Umbilical cord (tissue), 2 donors: Measurements from ENCODE around the gene DSCAM. TPM values are rescaled to one million over a fixed set of nuclear protein-coding genes. Genes with fewer than 3 reads are reported as not detected.

Experiments
- DNase-seq: peaks from one replicate; pipeline ENCODE4 v3.0.0-alpha.2; 2015; ENCODE audit warnings: low spot score
- total RNA-seq: library from RNA; depleted of rRNA; stranded (reverse); fragments of >200 nt; gene quantifications from one replicate; pipeline ENCODE4 v1.2.3, GENCODE V29; 2014; ENCODE audit warnings: low replicate concordance; ENCODE audit not compliant: insufficient read depth

DSCAM gene
- total RNA-seq, 1 donor from 2014 or later, result 0.24 TPM

DNA sequence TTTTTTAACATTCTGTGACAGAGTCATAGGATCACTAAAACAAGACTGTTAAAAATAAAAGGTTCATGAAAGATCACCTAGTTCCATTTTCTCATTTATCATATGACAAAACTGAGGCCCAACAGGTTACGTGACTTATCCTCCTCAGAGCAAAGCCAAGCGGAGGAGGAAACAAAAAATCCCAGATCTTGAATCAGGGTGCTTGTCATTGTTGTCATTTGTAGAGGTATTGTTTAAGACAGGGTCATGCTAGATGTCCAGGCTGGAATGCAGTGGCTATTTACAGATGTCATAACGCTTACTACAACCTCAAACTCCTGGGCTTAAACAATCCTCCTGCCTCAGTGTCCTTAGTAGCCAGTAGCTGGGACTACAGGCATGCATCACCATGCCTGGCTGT is 293.2 kb downstream of the DSCAM start:
- DNase-seq, result no peak

DNA sequence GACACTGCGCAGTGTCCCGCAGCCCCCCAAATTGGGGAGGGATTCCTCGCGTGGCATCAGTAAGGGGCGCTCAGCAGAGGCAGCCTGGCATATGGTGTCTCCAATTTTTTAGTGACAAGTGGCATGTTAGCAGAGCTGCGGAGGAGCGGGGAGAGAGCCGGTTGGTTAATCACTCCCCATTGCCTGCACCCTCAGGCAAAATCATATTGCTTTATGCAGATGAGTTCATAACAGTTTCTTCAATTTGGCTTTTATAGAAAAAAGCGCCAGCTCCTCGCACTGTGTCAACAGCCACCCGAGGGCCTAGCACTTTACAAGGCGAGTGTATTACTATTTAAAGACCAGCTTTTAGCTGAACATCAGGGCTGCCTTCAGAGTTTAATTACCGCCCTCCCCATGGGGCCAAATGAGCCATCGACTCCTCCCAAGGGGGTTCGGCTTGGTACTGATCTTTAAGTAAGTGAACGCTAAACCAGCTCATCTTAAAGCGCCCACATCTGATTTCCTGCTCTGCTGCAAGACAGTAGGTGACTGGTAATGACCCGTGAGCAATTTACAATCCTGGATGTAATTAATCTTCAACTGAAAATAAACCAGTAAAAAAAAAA is 298.9 kb downstream of the DSCAM start:
- DNase-seq, result no peak

DNA sequence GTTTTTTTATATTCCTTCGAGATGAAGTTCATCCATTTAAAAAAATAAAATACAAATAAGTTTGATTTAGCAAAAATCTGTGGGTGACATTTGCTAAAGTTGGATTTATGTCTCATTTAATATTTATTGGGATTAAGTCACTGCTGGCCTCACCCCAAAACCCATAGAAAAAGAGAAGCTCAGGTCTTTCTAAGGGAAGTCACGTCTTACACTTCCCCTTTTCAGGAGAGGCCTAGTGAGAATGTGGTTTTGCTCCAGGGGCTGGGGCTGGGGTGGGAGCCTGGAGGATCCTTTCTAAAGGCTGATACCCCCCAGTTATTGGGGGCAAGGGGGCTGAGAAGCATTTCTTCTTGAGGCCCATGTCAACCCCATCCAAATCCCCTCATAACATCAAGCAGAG is 300.3 kb downstream of the DSCAM start:
- no peak for DNase-seq

DNA sequence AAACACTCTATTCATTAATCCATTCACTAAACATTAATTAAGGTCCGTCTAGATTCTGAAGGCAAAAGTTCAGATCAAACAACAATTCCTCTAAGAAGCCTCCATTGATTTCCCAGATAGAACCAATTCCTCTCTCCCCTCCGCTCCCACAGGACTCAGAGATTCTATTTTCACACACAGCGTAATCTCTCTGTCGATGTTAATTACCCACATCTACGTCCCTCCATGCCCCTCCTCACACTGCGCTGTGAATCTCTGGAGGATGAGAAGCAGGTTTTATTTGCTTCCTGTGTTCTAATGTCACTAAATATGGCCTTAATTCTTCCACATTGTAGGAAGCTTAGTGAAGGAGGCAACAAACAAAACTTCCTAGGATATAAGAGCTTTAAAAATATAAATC is 306.7 kb downstream of the DSCAM start:
- DNase-seq, result no peak

DNA sequence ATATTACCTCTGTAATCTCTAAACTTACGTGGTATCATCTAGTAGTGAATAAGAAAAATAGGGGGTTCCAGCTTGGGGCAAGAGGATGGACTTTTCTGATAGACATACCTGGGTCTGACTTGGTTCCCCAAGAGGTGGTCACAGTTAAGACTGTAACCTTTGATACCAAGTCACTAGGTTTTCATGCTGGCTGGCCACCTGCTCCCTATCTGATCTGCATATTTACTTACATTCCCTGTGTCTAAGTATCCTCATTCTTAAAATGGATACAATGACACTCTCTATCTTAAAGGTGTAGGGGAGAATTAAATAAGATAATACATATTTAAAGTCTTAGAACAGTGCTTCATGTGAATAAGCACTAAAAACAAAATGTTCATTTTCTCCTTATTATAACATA is 312.1 kb downstream of the DSCAM start:
- no peak for DNase-seq

DNA sequence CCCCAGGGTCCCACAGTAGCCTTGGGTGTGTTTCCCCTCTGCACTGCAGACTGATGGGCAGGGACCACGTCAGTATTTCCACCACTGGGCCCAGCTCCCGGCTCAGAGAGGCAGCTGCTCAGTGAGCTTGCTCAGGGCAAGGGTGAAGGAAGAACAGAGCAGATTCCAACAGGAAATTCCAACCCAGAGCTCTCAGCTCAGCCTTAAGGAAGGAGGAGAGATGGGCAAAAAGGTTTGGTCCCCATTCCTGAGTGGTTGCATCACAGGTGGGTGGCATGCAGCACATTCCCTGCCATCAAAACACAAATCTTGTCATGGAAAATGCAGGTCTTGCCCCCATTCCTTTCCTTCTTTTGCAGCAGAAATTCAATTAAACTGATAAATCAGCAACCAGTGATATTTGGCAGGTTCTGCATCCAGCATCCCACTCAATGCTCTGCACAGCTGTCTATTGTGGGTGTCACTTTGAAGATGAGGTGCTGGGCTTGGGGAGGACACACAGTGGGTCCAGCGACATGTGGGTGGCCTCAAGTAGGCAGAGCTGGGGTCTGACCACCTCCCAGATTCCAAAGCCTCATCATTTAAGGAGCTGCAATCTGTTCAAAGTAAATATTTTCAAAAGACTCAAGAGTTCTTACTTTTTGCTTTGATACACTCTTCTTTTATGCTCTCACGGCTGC is 315.4 kb downstream of the DSCAM start:
- DNase-seq, result peak; percentile 44

DNA sequence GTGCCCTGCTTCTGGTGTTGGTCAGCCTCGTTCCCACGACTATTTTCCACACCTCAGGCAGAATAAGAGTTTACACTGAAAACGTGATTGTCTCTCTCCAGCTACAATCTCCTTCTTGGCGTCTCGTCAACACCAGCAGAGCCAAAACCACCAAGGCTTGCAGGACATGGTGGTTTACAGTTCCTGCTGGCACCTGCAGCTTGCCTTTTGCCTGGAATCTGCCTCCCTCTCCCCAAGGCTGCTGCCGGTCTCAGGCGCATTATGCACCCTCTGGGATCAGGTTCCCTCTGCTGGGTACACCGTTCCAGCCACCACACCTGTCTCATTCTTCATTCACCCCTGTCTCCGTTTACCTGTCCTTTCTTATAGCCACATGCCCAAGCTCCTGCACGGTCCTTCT is 315.9 kb downstream of the DSCAM start:
- no peak for DNase-seq

DNA sequence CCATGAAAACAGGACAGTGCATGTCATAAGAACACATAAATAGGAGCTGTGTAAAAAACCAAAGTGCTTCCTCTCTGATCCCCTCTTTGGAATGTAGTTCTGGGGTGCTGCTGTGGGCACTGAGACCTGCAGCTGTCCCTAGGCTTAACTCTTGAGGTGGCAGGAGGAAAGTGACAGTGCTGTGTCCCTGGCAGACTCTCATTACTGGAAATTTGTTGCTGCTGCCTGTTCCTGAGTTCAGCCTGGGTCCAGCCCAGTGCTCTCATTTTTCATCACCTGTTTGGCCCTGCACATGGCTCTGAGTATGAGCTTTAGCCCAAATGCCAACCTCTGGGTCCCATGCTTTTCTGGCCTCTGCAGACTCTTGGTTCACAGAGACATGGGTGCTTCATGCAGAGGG is 329.3 kb downstream of the DSCAM start:
- DNase-seq, result no peak

DNA sequence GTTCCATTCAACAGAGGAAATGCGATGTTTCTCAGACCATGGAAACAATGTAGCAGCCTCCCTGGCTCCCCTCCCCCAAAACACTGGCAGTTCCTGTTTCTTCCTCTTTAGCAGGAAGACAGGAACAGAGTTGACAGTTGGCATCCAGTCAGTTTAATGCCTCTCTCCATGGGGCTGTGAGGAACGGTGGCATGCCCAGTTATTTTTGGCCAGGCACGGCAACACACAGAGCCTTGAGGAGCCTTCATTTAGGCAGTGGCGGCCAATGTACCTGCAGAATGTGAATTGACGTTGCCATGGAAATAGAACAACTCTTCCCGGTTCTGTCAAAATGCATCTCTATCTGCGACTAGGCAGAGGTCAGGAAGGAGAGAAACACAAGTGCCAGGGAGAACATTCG is 330.6 kb downstream of the DSCAM start:
- peak; percentile 50 for DNase-seq

DNA sequence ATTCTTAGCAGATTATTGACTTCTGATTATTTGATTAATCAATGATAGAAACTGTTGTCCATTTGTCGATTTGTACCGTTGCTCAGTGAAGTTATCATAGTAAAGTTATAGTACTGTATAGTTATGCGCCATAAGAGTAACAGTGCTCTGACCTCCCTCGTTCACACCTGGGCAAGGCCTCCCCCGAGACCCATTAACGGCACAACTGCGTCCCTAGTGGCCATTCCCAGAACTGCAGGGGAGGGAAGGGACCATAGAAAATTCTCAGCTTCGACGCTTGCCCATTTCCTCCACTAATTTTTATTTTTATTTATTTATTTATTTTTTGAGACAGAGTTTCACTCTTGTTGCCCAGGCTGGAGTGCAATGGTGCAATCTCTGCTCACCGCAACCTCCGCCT is 334.4 kb downstream of the DSCAM start:
- DNase-seq, result no peak

DNA sequence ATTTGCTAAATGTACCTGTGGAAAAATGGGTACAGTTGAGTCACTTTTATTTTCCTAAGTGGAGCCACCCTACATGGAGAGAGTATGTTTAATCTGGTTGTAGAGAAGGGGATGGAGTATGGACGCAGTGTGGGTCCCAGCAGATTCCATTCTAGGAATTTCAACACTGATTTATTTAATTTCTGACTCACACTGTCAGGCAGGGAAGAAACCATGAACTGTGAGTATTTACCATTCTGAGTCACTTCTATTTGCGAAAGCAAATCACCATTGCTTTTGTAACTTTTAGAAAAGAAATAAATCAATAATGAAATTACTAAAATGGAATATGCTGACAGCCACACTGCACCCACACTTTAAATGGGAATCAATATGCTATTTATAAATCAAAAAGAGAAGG is 339.0 kb downstream of the DSCAM start:
- DNase-seq, result no peak

DNA sequence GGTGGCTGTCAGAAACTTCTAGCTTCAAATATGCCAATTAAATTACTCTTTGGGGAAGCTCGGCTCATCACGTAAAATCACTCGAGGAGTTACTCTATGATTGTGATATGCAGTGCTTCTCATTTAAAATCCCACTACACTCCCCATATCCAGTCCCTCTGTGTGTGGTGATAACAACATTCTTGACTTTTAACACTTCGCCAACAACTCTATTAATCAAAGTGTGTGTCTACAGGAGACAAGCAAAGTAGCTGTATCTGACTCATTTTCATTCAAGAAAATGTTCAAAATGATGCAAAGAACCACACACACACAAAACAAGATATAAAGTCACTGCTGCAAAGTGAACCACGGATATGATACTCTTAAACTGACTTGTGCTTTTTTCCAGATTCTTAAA is 341.3 kb downstream of the DSCAM start:
- peak; percentile 38 for DNase-seq

DNA sequence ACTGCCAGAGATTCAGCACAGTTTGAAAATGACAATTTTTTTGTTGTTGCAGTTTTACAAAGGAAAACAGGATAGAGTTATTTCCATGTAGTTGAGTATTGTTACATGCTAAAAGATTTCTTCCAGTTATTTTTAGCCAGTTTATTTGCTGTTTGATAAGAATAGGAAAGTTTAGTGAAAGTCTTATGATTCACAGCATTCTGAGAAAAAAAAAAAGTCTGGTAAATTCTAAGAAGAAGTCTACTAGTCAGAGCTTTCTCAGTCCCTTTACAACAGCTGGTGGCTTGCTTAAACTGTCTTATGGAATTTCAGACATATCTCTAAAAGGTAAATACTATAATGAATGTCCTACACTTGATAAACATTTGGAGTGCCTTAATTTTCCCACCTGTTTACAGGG is 341.7 kb downstream of the DSCAM start:
- DNase-seq, result peak; percentile 57

DNA sequence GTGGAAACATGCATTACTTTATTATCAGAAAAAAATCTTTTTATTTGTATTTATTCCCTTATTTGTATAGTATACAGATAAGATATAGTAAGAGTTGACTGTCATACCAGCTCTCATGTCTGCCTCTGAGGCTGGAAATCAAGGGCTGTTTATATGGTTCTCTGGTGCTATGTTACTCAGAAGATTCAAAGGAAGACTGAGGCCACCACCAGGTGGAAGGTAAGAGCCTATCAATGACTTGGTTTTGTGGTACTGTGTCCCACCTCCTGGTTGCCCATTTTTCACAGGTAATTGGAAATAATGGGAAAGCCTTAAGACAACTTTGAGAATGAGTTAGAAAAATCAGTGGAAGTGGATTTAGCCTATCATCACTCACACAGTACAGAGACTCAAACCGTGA is 342.1 kb downstream of the DSCAM start:
- no peak for DNase-seq

DNA sequence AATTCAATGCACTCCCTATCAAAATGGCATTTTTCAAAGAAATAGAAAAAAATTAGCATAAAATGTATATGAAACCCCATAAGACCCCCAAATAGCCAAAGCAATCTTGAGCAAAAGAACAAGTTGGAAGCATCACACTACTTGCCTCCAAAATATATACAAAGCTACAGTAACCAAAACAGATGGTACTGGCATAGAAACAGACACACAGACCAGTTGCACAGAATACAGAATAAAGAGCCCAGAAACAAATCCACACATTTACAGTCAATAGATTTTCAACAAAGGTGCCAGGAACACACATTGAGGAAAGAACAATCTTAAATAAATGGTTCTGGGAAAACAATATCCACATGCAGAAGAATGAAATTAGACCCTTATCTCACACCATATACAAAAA is 350.8 kb downstream of the DSCAM start:
- DNase-seq, result no peak

DNA sequence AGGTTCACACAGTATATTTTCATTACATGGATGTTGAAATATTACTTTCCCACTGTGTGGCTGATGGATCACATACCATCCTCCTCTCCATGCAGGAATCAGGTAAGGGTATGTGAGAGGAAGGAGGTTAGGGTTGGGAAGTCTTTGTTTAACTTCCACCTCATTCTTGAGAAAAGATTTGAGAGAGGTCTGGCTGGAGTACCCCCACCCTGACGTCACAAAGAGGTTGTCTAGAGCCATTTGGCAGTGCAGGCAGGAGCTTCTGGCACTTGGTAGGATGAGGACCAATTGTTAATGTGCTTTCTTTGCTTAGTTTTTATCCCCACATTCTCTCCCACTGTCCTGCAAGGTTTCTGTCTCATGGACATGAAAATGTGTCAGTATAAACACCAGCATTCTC is 356.6 kb downstream of the DSCAM start:
- no peak for DNase-seq

DNA sequence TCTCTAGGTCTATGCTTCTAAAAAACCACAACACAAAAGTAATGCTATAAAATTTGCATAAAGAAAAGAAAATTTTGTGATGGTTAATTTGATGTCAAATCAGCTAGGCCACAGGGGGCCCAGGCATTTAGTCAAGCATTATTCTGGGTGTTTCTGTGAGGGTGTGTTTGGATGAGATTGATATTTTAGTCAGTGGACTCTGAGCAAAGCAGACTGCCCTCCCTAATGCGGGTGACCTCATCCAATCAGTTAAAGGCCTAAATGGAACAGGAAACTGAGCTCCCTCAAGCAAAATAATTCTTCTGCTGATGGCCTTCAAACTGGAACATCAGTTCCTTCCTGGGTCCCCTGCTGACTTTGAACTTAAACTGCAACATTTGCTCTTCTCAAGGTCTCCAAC is 358.0 kb downstream of the DSCAM start:
- no peak for DNase-seq

DNA sequence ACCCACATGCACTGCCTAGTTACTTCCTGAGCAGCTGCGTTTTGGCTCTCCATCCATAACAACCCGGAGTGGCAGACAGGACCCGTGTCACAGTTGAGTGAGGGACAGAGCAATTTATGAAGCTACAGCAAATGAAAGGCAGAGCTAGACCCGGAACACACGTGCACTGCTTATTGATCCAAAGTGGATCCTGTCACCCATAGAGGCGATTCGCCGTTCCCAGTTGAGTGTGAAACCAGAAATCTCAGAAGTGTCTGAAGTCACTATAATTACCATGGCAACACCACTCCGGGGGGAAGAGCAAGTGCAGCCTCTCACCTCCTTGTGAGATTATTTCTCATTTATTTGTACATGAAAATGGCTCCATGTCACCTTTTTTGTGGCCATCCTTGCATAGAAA is 365.2 kb downstream of the DSCAM start:
- DNase-seq, result no peak

DNA sequence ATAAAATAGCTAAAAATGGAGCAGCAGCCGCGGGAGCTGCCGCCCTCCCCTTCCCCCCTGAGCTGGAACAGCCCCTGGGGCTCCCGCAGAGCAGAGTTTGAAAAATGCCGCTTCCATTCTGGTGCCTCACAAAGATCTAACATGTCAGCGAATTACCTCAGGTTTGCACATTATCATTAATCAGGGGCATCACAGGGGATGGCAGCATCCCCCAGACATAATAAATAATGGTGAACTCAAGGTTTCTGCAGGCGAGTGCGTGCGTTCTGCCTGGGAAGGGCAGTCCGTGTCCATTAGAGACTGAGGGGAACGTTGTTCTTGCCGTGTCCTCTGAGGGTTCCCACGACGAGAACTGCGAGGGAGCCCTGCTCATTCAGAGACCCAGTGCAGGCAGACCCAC is 372.4 kb downstream of the DSCAM start:
- DNase-seq, result no peak

DNA sequence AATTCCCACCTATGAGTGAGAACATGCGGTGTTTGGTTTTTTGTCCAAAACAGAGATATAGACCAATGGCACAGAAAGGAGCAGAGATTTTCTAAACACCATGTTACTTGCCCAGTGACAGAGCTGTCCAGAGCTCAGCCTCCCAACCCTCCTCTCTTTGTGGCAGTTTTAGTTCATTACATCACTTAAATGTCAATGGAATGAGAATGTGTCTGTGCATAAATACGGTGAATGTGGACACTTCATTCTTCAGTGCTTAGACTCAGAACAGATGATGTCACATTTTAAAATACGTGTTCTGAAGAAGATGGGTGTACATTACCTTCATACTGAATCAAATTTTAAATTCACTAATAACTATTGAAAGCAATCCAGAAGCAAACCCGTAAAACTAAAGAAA is 374.9 kb downstream of the DSCAM start:
- DNase-seq, result no peak

DNA sequence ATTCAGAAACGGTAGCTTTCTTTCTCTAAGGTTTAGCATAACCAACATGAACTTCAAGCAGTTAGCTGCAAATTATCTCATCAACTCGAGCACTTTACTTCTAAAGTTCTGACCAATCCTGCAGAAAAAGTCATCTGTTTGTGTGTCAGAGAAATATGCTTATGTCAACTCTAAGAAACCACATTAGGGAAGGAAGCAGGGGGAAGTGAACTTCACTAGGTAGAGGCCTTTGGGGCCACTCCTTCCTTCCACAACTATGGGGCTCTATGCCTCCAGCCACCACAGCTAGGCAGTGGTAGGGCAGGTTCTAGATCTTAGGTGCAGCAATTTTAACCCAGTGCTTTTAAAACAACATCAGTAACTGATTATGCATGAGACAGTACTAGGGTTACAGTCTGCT is 375.9 kb downstream of the DSCAM start:
- peak; percentile 24 for DNase-seq

DNA sequence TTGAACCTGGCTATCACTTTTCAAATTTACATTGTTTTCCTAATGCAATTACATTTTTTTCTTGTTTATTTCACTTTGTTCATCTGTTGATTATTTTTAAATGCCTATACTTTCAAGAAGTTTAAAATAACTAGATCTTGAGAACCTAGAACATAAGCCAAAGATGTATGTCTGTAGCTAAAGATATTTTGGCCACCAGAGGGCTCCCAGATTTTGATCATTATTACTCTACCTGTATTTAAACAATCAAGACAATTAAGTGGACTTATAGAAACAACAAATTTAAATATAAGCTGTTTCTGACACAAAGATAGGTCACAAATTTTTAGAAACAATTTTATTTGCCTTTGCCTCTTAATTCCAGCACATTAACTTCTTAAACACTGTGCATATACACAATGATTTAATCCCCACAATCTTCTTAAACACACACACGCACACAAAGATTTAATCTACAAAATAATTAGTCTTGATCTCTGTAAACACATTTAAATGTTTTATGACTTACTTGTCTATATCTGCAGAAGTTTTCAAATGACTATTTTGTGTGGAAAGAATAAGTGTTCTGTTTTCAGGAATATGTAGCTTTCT is 380.0 kb downstream of the DSCAM start:
- DNase-seq, result peak; percentile 51

DNA sequence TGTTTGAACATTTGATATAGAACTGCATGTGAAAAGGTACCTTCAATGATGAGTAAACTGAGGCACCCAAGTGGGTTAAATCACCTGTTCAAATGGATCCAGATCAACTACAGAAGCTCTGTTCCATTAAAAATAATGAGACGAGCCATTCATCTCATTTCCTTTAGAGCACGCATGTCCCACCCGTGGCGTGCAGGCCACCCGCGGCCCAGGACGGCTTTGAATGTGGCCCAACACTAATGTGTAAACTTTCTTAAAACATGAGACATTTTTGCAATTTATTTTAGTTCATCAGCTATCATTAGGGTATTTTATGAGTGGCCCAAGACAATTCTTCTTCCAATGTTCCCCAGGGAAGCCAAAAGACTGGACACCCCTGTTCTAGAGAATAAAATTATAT is 381.6 kb downstream of the DSCAM start:
- DNase-seq, result no peak

DNA sequence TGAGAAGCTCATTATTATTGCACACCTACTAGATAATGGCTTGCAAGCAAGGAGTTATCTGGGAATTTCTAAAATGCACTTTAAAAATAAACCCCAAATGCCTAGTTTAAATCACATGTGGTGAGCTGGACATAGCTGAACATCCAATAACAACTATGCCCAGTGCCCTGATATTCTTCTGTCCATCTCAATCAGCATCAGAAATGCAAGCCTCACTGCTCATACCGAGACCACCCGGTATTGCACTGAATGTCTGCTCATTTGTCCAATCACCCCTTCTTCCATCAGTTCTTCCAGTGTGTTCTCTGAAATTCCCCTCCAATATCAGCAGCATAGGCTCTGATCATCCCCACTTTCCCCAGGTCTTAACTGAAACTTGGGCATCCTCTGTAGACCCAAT is 383.8 kb downstream of the DSCAM start:
- DNase-seq, result no peak
